ENCODE results near the gene SRSF7.
"Not testable (repeated sequence)": the region's sequence is repeated elsewhere in the genome, so short reads cannot be mapped to it uniquely, and the experiment has no call there.

The SRSF7 gene

GRCh38 chr2:38708491-38708890, 42.7 kb downstream of the SRSF7 start:
- in situ Hi-C loops (cut with MboI; ENCODE audit: low sequenced_read_pairs): not testable (repeated sequence)

GRCh38 chr2:38706846-38707345, 44.3 kb downstream of the SRSF7 start:
- in situ Hi-C loops (cut with MboI; ENCODE audit: low sequenced_read_pairs): no loop called here

GRCh38 chr2:38704664-38705063, 46.5 kb downstream of the SRSF7 start:
- in situ Hi-C loops (cut with MboI; ENCODE audit: low sequenced_read_pairs): no loop called here

GRCh38 chr2:38703336-38703735, 47.8 kb downstream of the SRSF7 start:
- in situ Hi-C loops (cut with MboI; ENCODE audit: low sequenced_read_pairs): not testable (repeated sequence)

- in situ Hi-C loops (cut with MboI; ENCODE audit: low sequenced_read_pairs): no loop called here
Observed at GRCh38 chr2:38702413-38702812, 48.7 kb downstream of the SRSF7 start.

GRCh38 chr2:38701542-38701941, 49.6 kb downstream of the SRSF7 start:
- in situ Hi-C loops (cut with MboI; ENCODE audit: low sequenced_read_pairs): no loop called here

- in situ Hi-C loops (cut with MboI; ENCODE audit: low sequenced_read_pairs): no loop called here
Observed at GRCh38 chr2:38700881-38701458, 50.2 kb downstream of the SRSF7 start.

- in situ Hi-C loops (cut with MboI; ENCODE audit: low sequenced_read_pairs): no loop called here
Observed at GRCh38 chr2:38700113-38700785, 50.9 kb downstream of the SRSF7 start.

GRCh38 chr2:38698467-38699003, 52.6 kb downstream of the SRSF7 start:
- in situ Hi-C loops (cut with MboI; ENCODE audit: low sequenced_read_pairs): no loop called here

- in situ Hi-C loops (cut with MboI; ENCODE audit: low sequenced_read_pairs): no loop called here
Observed at GRCh38 chr2:38697116-38697840, 53.9 kb downstream of the SRSF7 start.
